ENCODE measurements around the gene CTCFL. TPM values are rescaled to one million over a fixed set of nuclear protein-coding genes. Genes with fewer than 3 reads are reported as not detected.
"Not testable (repeated sequence)": the region's sequence is repeated elsewhere in the genome, so short reads cannot be mapped to it uniquely, and the experiment has no call there.

CTCFL gene
- polyA plus RNA-seq, 1 experiment = not detected

DNA sequence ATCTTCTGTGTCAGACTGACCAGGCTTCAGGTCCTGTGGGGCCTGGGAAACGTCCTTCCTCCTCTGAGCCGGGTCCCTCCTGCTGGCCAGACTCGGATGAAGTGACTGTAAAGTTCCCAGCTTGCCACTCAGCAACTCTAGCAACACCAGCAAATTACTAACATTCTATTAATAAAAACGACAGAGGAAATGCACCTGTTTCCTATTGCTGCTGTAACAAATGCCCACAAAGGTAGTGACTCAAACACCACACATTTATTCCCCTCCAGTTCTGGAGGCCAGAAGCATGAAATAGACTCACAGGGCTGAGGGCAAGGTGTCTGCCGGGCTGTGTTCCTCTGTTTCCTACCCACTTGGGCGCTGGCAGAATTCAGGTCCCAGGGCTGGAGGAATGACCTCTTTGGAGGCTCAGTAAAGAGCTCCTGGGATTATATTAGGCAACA, 48.8 kb downstream of the CTCFL start:
- CTCF ChIA-PET = no interaction called here
- DNase-seq (ENCODE audit: low read depth) = no peak

DNA sequence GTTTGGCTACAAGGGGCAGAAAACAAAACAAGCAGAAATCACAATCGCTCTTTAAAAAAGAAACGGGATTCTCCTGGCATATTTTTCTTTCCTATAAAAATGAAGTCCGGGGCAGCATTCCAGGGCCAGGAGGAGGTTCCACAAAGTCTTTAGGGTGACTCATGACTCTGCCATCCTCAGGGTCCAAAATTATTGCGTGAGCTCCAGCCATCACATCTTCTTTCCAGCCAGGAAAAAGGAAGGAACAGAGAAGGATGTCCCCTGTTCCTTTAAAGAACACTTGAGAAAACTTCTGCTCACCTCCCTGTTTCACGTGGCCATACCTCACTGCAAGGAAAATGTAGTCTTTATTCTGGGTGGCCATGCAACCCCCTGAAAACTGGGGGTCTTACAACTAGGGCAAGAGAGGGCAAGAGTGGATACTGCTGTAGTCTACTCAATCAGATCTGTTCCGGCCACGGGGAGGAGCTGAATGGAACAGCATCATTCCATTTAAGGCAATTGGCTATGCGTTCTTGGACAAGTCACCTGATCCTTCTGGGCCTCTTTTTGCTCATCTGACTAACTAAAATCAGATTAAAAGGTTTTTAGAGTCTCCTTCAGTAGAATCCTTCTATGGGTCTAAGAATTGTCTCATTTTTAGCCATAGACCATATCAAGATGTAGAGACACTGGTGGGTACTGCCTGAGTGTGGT, 49.4 kb downstream of the CTCFL start:
- Histone ChIP-seq H3K4me3 (ENCODE audit: low read depth, low read length) (no peak overlapping the region), H3K27me3 (ENCODE audit: control insufficient read depth, insufficient read depth, low read length) (peaks cover 17% of the 10 kb centered on the region), H3K36me3 (ENCODE audit: control insufficient read depth, insufficient read depth, low read length) (no peaks in the 10 kb centered on the region)
- ChIA-PET POLR2A (no interaction called here), CTCF (no interaction called here)
- TF ChIP-seq, protein P1, sequence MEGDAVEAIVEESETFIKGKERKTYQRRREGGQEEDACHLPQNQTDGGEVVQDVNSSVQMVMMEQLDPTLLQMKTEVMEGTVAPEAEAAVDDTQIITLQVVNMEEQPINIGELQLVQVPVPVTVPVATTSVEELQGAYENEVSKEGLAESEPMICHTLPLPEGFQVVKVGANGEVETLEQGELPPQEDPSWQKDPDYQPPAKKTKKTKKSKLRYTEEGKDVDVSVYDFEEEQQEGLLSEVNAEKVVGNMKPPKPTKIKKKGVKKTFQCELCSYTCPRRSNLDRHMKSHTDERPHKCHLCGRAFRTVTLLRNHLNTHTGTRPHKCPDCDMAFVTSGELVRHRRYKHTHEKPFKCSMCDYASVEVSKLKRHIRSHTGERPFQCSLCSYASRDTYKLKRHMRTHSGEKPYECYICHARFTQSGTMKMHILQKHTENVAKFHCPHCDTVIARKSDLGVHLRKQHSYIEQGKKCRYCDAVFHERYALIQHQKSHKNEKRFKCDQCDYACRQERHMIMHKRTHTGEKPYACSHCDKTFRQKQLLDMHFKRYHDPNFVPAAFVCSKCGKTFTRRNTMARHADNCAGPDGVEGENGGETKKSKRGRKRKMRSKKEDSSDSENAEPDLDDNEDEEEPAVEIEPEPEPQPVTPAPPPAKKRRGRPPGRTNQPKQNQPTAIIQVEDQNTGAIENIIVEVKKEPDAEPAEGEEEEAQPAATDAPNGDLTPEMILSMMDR (IDR thresholded peaks at IDR 0.05; ENCODE audit: insufficient read depth, low read depth, low read length) = no peak
- DNase-seq (ENCODE audit: low read depth) = no peak

More for the DNA sequence above, 48.8 kb downstream of the CTCFL start:
- POLR2A ChIA-PET = no interaction called here
- H3K27me3 ChIP-seq (ENCODE audit: control insufficient read depth, insufficient read depth, low read length) = peaks cover 15% of the 10 kb centered on the region
- H3K36me3 ChIP-seq (ENCODE audit: control insufficient read depth, insufficient read depth, low read length) = no peaks in the 10 kb centered on the region
- TF ChIP-seq, protein P1 (IDR thresholded peaks at IDR 0.05; ENCODE audit: insufficient read depth, low read depth, low read length) = no peak
- H3K4me3 ChIP-seq (ENCODE audit: low read depth, low read length) = no peak overlapping the region

DNA sequence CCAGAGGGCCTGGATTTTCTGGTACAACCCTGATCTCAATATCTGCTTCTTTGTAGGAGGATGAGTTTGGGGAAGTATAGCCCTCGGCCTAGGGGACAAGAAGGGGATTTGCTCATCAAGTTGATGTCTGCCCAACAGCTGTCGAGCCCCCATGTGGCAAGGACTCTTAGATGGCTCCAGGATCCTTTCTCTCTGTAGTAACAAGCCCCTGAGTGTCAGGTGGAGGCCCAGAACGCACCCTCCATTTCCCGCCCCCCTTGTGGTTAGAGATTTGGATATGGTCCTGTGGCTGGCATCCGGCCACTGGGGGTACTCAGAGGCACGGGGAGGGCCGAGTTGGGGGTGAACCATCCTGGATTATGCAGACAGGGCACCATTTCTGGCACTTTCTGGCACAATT, 50.1 kb downstream of the CTCFL start:
- TF ChIP-seq, protein P1 (IDR thresholded peaks at IDR 0.05; ENCODE audit: insufficient read depth, low read depth, low read length) = no peak
- Histone ChIP-seq H3K4me3 (ENCODE audit: low read depth, low read length) (no peak overlapping the region), H3K27me3 (ENCODE audit: control insufficient read depth, insufficient read depth, low read length) (peaks cover 22% of the 10 kb centered on the region), H3K36me3 (ENCODE audit: control insufficient read depth, insufficient read depth, low read length) (no peaks in the 10 kb centered on the region)
- DNase-seq (ENCODE audit: low read depth) = no peak
- ChIA-PET POLR2A (no interaction called here), CTCF (interaction anchor here (1.2 to 2.6 kb wide), 2 partner anchors 9 to 21 kb away, joined by 4 to 6 read pairs; no protein-coding TSS in a partner anchor)

- ChIA-PET POLR2A (no interaction called here), CTCF (interaction anchor here (1.1 to 2.6 kb wide), 3 partner anchors 8 to 93 kb away, joined by 4 to 6 read pairs (median 5); no protein-coding TSS in a partner anchor)
- Histone ChIP-seq H3K4me3 (ENCODE audit: low read depth, low read length) (no peak overlapping the region), H3K36me3 (ENCODE audit: control insufficient read depth, insufficient read depth, low read length) (no peaks in the 10 kb centered on the region), H3K27me3 (ENCODE audit: control insufficient read depth, insufficient read depth, low read length) (peaks cover 23% of the 10 kb centered on the region)
- TF ChIP-seq, protein P1 (IDR thresholded peaks at IDR 0.05; ENCODE audit: insufficient read depth, low read depth, low read length) = no peak
- no peak for DNase-seq (ENCODE audit: low read depth)
Measured at GRCh38 chr20:57474205-57474604, 50.7 kb downstream of the CTCFL start.

- TF ChIP-seq, protein P1 (IDR thresholded peaks at IDR 0.05; ENCODE audit: insufficient read depth, low read depth, low read length) = no peak
- ChIA-PET CTCF (interaction anchor here (1.1 to 2.6 kb wide), 2 partner anchors 22 to 92 kb away, joined by 5 to 6 read pairs; no protein-coding TSS in a partner anchor), POLR2A (no interaction called here)
- H3K27me3 ChIP-seq (ENCODE audit: control insufficient read depth, insufficient read depth, low read length) = peaks cover 25% of the 10 kb centered on the region
- no peaks in the 10 kb centered on the region for H3K36me3 ChIP-seq (ENCODE audit: control insufficient read depth, insufficient read depth, low read length)
- no peak for DNase-seq (ENCODE audit: low read depth)
- H3K4me3 ChIP-seq (ENCODE audit: low read depth, low read length) = no peak overlapping the region
Measured at GRCh38 chr20:57473246-57474048, 51.5 kb downstream of the CTCFL start.

GRCh38 chr20:57472474-57472873, 52.5 kb downstream of the CTCFL start:
- POLR2A ChIA-PET; H3K4me3 ChIP-seq (ENCODE audit: low read depth, low read length); H3K36me3 ChIP-seq (ENCODE audit: control insufficient read depth, insufficient read depth, low read length); DNase-seq (ENCODE audit: low read depth): not testable (repeated sequence)
- CTCF ChIA-PET = interaction anchor here (0.6 to 2.6 kb wide), 2 partner anchors 23 to 85 kb away, joined by 3 to 6 read pairs; no protein-coding TSS in a partner anchor
- H3K27me3 ChIP-seq (ENCODE audit: control insufficient read depth, insufficient read depth, low read length) = peaks cover 24% of the 10 kb centered on the region
